GM18861 (cell line): ENCODE data around the gene HCAR2.
"Not testable (repeated sequence)": the region's sequence is repeated elsewhere in the genome, so short reads cannot be mapped to it uniquely, and the experiment has no call there.

Experiments used
- ATAC-seq: cut with Tn5 transposase; IDR thresholded peaks from one replicate; pipeline ENCODE4 v1.9.1; 2021; ENCODE audit not compliant: unreplicated experiment

Gene HCAR2

DNA sequence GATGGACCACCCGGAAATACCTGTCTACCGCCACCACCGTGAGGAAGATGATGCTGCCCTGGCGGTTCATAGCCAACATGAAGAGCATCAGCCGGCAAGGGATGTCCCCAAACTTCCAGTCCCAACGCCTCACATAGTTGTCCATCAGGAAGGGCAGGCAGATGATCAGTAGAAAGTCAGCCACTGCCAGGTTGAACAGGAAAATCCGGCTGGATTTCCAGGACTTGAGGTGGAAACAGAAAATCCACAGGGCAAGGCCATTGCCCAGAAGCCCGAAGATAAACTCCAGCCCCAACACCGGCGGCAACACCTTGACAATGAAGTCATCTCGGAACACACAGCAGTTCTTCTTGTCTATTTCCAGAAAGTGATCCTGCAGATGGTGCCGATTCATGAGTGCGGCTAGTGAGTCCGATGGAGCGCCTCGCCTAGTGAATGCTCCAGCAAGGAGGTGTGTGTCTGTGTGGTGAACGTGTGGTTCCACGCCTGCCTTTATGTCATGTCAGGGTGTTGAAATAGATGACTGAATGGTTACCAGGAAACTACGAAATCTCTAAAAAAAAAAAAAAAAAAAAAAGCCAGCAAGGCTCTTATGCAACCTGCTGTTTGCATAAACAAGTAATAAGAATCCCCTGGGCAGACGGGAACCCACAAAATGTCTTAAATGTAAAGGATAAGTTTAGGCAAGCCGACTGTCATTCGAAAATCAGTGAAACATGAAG is at the start of gene HCAR2:
TSS of gene HCAR2 (minus strand) at position 468 of the 722 bp plus-strand sequence. CDS start at position 394, 74 bp downstream.
- not testable (repeated sequence) for ATAC-seq

DNA sequence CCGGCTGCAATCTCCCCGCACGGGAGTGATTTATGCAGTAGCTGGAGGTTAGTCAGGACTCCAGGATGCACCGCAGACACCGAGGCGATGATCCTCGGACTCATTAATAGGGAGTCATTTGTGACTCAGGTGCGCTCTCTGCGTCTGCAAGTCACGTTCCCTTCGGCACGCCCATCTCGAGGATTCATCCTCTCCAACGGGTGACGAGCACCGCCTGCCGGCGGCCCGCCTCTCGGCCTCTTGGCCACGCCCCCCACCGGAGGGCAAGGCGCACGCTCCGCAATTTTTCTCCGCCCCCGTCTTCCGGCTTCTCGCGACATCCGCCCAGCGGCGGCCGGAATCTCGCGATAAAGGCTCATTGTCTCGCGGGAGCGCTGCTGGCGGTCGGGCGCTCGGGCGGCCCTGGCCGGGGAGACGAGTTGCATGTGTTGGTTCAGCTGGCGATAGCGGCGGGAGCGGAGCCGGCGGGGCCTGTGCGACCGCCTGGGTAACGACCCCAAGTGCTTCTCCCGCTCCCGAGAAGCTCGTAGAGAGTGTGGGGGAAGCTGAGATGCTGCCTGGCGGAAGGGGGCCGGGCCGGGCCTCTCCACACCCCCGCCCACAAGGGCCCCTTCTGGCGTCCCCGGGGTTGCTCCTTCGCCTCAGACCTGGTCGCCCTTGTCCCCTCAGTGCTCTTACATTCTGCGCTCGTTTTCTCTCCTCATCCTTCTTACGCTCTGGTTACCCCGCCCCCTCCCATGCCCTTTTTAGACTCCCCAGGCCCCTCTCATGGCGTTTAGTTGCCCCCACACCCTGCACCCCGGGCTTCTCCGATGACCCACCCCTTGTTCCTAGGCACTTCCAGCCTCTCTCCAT is 49.5 kb upstream of the HCAR2 start, which contains the start of gene DENR:
TSS of gene DENR (plus strand) at position 361 of the 855 bp plus-strand sequence. CDS start 878 bp downstream, outside the sequence.
- ATAC-seq, result peak; percentile 93

DNA sequence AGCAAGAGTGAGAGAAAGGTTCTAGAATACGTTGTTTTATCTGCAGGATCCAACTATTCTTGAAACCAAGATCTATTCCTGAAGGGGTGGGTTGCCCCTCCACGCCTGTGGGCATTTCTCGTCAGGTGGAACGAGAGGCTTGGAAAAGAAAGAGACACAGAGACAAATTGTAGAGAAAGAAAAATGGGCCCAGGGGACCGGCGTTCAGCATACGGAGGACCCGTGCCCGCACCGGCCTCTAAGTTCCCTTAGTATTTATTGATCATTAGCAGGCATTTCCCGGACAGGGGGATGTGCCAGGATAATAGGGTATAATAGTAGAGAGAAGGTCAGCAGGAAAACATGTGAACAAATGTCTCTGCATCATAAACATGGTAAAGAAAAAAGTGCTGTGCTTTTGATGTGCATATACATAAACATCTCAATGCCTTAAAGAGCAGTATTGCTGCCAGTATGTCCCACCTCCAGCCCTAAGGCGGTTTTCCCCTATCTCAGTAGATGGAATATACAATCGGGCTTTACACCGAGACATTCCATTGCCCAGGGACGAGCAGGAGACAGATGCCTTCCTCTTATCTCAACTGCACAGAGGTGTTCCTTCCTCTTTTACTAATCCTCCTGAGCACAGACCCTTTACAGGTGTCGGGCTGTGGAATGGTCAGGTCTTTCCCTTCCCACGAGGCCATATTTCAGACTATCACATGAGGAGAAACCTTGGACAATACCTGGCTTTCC is 47.8 kb upstream of the HCAR2 start:
- ATAC-seq, result not testable (repeated sequence)

DNA sequence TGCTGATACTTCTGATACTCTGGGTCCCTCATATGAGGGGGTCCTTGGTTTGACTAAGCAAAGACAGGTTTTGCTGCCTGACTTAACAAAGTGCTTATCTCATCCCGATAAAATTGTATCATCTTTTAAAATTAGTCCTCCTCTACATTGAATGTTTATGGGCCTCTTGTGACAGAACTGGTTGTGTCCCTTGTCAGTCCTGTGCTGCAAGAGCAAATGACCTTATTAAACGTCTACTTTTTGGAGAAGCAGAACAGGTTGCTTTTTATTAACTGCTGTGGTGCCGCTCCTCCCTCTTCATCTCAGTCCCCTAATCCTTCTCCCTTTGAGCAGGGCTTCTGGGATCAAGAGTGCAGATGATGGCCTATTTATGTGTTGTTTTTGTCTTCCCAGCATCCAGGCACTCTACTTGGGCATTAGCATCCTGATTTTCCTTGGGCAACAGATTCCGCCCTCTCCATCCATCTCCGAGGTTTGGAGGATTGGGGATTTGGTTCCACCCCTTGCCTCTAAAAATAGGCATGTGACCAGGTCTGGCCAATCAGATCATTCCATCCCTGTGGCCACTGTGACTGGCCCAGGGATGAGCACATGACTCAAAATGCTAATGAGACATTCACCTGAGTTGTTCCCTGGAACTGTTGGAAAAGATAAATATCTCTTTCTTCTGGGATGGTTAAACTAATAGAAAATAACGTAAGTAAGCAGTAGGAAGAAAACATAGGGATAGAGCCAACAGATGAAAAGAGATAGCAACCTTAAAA is 46.6 kb upstream of the HCAR2 start:
- no peak for ATAC-seq

DNA sequence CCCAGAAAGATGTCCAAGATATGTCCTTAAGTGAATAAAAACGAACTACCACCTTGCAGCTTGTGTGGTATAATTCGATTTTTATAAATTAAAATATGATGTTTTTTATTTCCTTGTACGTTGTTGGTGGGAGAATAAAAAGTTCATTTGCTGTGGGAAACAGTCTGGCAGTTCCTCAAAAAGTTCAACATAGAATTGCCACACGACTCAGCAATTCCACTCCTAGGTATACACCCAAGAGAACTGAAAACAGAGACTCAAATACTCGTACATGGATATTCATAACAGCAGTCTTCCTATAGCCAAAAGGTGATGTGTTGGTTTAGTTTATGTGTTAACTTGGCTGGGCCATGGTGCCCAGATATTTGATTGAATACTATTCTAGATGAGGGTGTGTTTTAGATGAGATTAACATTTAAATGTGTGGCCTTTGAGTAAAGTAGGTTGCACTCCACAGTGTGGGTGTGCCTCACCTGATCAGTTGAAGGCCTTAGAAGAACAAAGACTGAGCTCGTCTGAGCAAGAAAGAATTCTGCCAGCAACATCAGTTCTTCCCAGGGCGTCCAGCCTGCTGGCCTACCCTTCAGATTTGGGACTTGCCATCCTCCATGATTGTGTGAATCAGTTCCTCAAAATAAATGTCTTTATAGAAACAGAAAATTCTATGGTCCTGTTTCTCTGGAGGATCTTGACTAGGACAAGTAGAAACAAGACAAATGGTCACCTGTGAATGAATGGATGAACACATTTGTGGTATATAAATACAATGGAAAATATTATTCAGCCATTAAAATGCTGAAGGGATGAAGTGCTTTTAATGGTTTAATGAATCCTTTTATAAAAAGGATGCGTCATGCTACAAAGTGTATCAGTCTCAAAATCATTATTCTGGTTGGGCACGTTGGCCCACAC is 44.3 kb upstream of the HCAR2 start:
- no peak for ATAC-seq

DNA sequence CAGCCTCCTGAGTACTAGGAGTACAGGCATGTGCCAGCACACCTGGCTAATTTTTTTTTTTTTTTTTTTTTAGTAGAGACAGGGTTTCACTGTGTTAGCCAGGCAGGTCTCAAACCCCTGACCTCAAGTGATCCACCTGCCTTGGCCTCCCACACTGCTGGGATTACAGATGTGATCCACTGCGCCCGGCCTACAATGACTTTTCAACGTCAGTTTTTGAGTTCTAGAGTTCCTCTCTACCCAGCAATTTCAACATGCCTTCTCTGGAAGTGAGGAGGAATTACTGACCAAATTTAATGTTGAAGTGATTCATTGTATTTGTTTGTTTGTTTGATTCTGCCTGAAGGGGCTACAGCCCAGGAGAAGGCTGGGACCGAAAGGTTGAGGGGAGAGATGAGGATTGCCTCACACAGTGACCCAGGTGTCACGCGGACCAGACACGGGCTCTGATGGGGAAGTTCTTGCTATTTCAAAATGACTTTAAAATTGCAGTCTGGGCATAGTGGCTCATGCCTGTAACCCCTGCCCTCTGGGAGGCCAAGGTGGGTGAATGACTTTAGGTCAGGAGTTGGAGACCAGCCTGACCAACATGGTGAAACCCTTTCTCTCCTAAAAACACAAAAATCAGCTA is 40.9 kb upstream of the HCAR2 start:
- no peak for ATAC-seq

DNA sequence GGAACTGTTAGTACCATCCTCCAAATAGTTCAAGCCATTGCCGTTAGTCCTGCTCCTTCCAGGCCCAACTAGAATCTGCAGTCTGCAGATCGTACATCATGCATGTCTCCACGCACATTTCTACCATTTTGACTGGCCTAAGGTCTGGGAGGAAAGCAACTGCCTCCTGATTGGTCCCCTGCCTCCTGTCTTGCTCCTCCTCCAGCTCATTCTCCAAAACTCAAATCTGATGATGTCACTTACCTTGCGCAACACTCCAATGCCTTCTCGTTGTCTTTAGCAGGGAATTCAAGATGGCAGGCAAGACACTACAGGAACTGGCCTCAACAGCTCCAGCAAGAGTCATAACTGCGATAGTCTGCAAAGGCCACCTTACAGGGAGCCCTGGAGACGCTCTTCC is 37.2 kb upstream of the HCAR2 start:
- no peak for ATAC-seq

DNA sequence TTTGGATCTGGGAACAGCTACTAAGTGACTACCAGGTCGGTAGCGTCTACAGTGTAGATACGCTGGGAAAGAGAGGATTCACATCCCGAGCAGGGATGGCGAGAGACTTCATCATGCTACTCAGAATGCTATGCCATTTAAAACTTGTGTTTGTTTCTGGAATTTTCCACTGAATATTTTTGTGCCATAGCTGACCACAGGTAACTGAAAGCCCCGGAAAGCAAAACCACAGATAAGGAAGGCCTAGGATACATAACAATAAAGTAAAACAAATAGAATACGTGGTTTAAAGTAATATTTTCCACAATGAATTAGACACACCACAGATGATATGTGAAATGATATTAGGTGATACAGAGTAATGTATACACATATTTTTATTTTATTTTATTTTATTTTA is 35.4 kb upstream of the HCAR2 start:
- no peak for ATAC-seq

DNA sequence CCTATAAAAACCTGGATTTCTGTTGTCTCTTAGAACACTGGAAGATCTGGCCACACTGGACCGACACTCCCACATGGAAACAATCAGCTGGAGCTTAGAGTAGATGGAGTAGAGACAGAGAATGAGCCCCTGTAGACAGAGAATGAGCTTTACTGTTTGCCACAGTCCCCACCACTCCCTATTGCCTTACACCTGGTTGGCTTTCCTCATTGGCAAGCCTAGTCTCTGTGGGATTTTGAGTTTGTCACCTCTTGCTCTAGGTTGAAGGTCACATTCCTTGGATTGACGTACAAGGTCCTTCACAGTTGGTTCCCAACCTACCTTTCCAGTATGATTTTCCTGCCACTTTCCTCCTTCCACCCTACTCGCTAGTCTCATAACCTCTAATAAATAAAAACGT is 29.5 kb upstream of the HCAR2 start:
- no peak for ATAC-seq

DNA sequence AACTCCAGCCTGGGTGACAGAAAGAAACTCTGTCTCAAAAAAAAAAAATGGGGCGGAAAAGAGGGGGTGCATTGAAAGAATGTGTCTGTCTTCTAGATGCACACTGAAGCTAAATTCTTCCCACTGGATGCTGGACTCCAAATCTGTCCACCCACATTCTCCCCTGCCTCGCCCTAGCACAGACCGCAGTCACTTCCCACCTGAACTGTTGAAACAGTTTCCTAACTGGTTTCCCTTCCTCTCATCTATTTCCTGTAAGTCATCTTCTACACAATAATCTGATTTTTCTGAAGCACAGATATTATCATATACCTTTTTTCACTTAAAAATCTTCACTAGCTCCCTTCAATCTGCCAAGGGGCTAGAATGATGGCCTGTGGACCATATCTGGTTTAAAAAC is 29.0 kb upstream of the HCAR2 start:
- no peak for ATAC-seq

DNA sequence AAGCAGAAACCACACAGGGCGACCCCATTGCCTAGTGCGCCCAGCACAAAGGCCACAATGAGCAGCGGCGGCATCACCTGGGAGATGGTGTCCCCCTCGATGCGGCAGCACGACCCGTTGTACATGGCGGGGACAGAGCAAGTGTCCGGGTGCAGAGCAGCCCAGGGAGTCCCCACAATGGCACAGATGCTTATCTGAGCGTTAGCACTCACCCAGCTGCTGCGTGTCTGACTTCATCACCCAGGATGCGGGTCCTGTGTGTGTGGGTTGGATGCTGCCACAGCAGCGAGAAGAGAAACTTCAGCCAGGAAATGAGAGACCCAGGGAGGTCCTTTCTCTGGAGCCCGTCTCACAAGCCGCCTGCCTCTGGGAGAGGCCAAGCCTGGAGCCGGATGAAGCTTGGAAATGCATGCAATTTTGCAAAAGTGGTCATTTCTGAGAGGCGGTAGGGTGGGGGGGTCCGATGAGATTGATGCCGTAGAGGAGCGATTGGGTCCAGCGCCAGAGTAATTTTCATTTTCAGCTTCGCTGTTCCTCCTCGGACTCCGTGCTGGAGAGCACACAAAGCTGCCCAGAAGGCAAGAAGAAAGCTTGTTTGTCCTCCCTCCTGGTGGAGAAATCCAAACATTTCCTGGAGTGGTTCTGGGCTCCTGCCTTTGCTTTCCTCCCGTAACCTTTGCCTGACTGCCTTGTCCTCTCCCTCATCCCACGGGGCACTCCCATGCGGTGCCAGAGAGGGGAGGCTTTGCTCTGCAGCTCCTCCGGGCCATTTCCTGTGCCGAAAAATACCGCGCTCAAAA is 27.3 kb upstream of the HCAR2 start, which contains the start of gene HCAR1:
TSS of gene HCAR1 (minus strand) at position 630 of the 800 bp plus-strand sequence. CDS start at position 125, 505 bp downstream.
- ATAC-seq, result no peak

DNA sequence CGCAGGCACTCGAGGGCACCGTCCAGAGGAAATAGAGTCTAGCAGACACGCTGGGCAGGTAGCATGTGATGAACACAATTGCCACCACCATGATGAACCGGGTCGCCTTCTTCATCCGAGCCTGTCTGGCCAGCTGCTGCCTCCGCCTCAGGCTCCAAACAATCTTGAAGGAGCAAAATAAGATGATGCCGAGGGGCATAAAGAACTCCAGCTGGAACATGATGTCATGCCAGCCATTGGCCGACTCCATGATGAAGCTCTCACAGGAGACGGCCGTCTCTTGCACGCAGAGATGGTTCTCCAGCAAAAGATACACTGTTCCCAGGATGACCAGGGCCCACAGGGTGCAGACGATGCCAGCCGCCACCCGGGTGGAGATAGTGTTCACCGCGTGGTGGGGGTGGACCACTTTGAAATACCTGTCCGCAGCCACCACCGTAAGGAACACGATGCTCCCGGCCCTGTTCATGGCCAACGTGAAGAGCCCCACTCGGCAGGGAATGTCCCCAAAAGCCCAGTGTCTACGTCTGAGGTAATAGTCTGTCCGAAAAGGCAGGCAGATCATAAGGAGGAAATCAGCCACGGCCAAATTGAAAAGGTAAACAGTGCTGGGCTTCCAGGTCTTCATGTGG is 26.5 kb upstream of the HCAR2 start:
- no peak for ATAC-seq

DNA sequence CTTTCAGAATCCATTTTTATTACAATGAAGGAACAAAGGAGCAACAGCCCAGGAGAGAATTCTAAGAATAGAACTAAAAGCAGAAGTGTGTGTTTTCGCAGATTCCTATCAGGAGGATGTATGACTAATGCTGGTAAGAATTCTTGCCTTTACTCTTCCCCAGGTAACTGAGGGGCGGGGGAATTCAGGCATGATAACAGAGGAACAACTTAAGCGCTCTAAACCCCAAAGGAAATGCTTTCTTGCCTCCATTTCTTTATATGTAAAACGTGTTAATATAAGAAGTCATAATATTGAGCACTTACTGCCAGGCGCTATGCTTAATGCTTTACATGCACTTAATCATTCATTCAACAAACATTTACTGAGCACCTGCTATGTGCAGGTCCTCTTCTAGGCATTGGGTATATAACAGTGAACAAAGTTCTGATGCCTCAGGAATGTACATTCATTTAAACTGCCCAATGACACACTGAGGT is 23.0 kb upstream of the HCAR2 start:
- ATAC-seq, result no peak

DNA sequence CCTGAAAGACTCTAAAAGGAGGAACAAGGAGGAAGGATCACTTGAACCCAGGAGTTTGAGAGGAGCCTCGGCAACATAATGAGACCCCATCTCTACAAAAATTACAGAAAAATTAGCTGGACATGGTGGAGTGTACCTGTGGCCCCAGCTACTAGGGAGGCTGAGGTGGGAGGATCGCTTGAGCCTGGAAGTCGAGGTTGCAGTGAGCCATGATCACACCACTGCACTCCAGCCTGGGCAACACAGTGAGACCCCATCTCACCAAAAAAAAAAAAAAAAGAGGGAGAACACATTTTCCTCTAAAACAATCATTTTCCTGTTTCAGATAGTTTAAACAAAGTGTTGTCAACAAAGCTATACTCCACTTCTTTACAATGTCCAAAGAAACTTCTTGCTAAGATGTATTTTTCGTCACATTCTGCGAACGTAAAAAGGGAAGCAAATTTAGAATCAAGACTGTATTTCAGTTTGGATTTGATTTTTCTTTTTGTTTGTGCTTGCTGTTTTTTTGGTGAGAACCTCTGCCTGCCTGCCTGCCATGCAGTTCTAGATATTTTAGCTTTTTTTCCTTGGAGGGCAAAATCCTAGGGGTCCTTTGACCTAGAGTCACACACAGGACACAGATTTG is 22.4 kb upstream of the HCAR2 start:
- ATAC-seq, result no peak

DNA sequence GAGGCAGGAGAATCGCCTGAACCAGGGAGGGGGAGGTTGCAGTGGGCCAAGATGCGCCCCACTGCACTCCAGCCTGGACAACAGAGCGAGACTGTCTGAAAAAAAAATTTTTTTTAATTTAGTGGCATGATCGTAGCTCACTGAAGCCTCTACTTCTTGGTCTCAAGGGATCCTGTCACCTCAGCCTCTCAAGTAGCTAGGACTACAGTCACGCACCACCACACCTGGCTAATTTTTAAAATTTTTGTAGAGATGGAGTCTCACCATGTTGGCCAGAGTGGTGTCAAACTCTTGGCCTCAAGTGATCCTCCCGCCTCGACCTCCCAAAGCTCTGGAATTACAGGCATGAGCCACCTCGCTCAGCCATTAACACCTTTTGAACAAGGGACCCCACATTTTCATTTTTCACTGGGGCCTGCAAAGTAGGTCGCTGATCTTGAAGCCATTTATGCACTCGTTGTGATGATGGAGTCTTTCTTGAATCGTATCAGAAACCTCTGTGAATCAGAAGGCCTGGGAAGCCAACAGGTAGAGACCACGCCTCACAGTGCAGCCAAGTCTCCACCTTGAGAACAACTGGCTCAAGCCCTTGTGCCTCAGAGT is 21.6 kb upstream of the HCAR2 start:
- ATAC-seq, result peak; percentile 36

DNA sequence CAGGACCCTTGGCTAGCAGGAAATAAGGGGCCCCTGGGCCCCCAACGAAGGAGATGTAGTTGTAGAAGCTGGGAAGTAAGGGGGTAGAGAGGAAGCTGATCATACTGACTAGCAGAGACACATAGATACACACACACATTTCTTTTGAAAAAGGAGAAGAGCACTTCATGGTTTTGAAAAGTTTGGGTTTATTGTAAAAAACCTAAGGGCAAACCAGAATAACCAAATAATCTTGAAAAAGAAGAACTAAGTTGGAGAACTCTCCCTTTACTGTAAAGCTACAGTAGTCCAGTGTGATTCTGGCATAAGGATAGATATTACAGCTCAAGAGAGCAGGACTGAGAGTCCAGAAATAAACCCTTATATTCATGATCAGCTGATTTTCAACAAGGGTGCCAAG is 19.2 kb upstream of the HCAR2 start:
- no peak for ATAC-seq

DNA sequence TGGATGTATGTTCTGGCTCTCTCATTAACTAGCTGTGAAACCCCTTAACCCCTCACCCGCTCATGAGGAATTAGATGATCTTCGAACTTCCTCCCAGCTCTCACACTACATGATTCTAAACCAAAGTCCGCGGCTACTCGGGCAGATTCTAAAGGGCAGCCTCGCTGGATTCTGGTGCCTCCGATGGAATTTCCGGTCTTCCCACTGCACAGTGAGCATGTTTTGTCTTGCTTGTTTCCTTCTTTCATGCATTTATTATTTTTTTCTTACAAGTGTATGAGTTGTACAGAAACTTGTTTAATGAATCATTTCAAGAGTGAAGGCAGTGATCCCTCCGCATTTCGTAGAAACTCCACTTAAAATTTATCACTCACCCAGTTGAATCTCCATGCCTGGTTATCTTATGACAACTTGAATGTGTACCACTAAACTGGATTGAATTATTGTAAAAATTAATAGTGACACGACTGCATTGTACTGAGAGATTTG is 17.9 kb upstream of the HCAR2 start:
- no peak for ATAC-seq
